WI38 (cell line): ENCODE measurements around the gene TOR4A.

Experiments used
- H3K4me3 ChIP-seq: 2 replicates; pipeline ENCODE4 v1.5.1; 2011; ENCODE audit warnings: low read depth, mild to moderate bottlenecking, control low read depth, low read length
- CTCF ChIP-seq: IDR thresholded peaks from 2 replicates; pipeline ENCODE4 v1.5.1; 2012; ENCODE audit warnings: low read depth, mild to moderate bottlenecking, control low read depth, low read length

Gene TOR4A

GRCh38 chr9:137318602-137319001 lies 41.1 kb downstream of the TOR4A start:
- TF ChIP-seq CTCF = no peak

GRCh38 chr9:137319011-137319738 lies 41.6 kb downstream of the TOR4A start:
- no peak overlapping the region for H3K4me3 ChIP-seq
- no peak for TF ChIP-seq CTCF

More at GRCh38 chr9:137318602-137319001, 41.1 kb downstream of the TOR4A start:
- no peak overlapping the region for H3K4me3 ChIP-seq

- TF ChIP-seq CTCF = no peak
- no peak overlapping the region for H3K4me3 ChIP-seq
Observed at GRCh38 chr9:137319739-137320551, 42.4 kb downstream of the TOR4A start.

- H3K4me3 ChIP-seq = no peak overlapping the region
- TF ChIP-seq CTCF = no peak
Observed at GRCh38 chr9:137320555-137321384, 43.2 kb downstream of the TOR4A start.

GRCh38 chr9:137321726-137322361 lies 44.3 kb downstream of the TOR4A start:
- no peak overlapping the region for H3K4me3 ChIP-seq
- TF ChIP-seq CTCF = no peak

- no peak for TF ChIP-seq CTCF
- no peak overlapping the region for H3K4me3 ChIP-seq
Observed at GRCh38 chr9:137323531-137324331, 46.2 kb downstream of the TOR4A start.
